ENCODE measurements around the gene AKR1D1. TPM values are rescaled to one million over a fixed set of nuclear protein-coding genes. Genes with fewer than 3 reads are reported as not detected.
"Not testable (repeated sequence)": the region's sequence is repeated elsewhere in the genome, so short reads cannot be mapped to it uniquely, and the experiment has no call there.

AKR1D1 gene
- total RNA-seq, 1 experiment from 2014 or later, result not detected

GRCh38 chr7:138120140-138120827, 44.0 kb downstream of the AKR1D1 start:
- no peak for DNase-seq (ENCODE audit: low spot score)

DNA sequence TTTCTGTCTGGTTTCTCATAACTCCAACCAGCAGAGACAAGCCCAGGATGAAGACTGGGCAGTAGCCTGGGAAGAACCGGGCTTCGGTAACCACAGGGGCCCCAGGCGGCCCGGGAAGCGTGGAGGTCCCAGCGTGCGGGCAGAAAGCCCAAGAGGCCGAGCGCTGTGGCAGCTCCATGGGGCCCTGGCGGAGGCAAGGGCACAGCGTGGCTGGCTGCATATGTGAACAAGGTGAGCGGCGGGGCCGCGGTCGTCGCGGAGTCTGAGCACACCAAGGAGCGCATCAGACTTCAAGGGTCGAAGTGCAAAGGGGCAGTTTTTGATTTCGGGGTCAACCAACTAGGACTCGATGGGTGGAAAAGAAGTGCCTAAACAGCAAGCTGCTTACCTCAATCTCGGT, 45.9 kb downstream of the AKR1D1 start:
- no peak for DNase-seq (ENCODE audit: low spot score)

DNA sequence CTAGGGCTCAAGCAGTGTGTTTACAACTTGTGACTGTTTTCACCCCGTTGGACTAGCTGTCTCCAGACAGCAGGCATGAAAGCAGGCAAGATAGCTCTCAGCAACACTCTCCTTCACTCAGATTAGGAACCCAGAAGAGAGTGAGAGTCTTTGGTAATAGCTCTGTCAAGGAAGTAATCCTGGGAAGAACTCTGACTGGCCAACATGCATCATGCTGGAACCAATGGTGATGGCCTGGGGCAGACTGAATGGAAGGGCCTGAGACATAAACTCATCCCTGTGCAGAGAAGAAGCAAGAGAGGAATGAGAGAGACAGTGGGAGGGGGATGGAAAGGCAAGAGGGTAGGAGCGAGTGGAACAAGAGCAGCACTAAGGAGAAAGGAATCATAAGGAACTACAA, 48.9 kb downstream of the AKR1D1 start:
- no peak for DNase-seq (ENCODE audit: low spot score)

- DNase-seq (ENCODE audit: low spot score), result peak; percentile 21
Measured at GRCh38 chr7:138125598-138126111, 49.4 kb downstream of the AKR1D1 start.

GRCh38 chr7:138126928-138127327, 50.7 kb downstream of the AKR1D1 start:
- DNase-seq (ENCODE audit: low spot score), result no peak

DNA sequence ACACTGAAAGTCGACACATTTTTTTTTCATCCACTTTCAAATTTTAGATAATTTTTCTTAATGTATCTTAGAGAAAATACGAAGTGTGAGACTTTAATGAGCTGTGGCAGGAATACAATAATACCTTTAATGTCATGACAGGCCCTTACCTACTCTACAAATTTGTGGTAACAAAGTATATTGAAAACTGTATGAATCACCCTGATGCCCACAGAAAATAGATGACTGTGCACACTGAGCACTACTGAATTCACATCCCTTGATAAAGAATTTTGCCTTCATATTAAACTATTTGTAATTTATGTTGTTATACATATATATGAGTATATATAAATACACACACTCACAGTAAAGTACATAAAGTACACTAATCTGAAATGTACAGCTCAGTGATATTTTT, 51.7 kb downstream of the AKR1D1 start:
- DNase-seq (ENCODE audit: low spot score), result no peak

DNA sequence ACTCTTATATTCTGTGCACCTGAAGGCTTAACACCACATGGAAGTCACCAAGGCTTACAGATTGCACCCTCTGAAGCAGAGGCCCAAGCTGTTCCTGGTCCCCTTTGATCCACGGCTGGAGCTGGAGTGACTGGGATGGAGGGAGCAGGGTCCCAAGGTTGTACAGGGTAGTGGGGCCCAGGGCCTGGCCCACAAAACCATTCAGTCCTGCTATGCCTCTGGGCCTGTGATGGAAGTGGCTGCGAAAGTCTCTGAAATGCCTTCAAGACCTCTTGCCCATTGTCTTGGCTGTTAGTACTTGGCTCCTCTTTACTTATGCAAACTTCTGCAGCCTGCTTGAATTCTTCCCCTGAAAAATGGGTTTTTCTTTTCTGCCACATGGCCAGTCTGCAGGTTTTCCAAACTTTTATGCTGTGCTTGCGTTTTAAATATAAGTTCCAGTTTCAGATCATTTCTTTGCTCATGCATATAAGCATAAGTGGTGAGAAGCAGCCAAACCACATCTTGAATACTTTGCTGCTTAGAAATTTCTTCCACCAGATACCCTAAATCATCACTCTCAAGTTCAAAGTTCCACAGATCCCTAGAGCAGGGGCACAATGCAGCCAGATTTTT, 53.4 kb downstream of the AKR1D1 start:
- no peak for DNase-seq (ENCODE audit: low spot score)

DNA sequence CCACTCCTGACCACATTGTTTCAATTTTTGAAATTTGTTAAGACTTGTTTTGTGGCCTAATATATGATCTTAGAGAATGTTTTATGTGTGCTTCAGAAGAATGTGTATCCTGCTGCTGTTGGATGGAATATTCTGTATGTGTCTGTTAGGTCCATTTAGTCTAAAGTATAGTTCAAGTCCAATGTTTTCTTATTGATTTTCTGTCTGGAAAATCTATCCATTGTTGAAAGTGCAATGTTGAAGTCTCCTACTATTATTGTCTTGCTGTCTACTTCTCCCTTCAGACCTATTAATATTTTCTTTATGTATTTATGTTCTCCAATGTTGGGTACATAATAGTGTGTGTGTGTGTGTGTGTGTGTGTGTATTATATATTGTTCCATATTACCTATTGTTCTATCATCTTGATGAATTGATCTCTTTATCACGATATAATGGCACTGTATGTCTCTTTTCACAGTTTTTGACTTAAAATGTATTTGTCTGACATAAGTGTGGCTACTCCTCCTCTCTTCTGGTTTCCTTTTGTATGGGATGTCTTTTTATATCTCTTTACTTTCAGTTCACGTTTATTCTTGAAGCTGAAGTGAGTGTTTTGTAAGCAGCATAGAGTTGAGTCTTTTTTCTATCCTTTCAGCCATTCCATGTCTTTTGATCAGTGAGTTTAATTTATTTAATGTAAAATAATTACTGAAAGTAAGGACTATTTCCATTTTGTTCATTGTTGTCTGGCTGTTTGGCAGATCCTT, 61.3 kb downstream of the AKR1D1 start:
- DNase-seq (ENCODE audit: low spot score), result no peak

DNA sequence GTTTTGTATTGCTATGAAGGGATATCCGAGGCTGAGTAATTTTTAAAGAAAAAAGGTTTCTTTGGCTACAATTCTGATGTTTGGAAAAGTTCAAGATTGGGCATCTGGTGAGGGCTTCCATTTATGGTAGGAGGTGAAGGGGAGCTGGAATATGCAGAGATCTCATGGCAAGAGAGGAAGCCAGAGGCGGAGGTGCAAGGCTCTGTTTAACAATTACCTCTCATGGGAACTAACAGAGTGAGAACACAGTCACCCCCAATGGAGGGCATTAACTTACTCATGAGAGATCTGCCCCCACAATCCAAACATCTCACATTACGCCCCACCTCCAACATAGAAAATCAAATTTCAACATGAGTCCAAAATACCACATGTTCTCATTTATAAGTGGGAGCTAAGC, 62.0 kb downstream of the AKR1D1 start:
- no peak for DNase-seq (ENCODE audit: low spot score)

DNA sequence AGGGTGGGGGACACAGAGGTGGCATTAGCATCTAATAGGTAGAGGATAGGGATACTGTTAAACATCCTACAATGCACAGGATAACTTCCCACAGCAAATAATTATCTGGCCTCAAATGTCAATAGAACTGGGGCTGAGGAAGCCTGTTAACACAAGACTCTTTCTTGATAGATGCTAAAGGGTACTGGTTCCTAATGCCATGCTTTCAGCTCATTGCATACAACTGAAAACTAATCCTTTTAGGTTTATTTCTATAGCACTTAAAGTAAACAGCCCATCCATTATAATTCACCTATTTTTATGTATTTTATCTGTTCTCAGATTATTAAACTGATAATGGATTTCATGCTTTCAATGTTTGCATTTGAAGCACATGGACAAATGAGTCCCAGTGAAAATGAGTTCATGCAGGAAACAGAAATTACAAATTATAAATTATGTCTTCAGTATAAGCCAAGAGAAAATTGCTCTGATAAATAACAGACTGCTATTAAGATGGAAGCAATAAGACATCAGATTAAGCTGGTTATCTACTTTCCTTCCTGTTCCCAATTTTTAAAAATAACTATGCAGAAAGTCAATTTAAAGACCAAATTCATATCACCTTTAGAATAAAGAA, 66.4 kb downstream of the AKR1D1 start:
- DNase-seq (ENCODE audit: low spot score), result no peak

- no peak for DNase-seq (ENCODE audit: low spot score)
Measured at GRCh38 chr7:138144958-138145357, 68.7 kb downstream of the AKR1D1 start.

- not testable (repeated sequence) for DNase-seq (ENCODE audit: low spot score)
Measured at GRCh38 chr7:138146221-138146620, 70.0 kb downstream of the AKR1D1 start.

DNA sequence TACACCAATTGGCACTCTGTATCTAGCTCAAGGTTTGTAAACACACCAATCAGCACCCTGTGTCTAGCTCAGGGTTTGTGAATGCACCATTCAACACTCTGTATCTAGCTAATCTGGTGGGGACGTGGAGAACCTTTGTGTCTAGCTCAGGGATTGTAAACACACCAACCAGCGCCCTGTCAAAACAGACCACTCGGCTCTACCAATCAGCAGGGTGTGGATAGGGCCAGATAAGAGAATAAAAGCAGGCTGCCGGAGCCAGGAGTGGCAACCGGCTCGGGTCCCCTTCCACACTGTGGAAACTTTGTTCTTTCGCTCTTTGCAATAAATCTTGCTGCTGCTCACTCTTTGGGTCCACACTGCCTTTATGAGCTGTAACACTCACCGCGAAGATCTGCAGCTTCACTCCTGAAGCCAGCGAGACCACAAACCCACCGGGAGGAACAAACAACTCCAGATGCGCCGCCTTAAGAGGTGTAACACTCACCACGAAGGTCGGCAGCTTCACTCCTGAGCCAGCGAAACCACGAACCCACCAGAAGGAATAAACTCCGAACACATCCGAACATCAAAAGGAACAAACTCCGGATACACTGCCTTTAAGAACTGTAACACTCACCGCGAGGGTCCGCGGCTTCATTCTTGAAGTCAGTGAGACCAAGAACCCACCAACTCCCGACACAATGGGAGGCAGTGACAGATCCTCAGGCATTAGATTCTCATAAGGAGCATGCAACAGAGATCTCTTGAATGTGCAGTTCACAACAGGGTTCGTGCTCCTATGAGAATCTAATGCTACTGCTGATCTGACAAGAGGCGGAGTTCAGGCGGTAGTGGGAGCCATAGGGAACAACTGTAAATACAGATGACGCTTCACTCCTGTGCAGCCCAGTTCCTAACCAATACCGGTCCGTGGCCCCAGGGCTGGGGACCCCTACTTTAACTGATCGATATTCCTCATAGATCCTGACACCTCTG, 70.8 kb downstream of the AKR1D1 start:
- not testable (repeated sequence) for DNase-seq (ENCODE audit: low spot score)

DNA sequence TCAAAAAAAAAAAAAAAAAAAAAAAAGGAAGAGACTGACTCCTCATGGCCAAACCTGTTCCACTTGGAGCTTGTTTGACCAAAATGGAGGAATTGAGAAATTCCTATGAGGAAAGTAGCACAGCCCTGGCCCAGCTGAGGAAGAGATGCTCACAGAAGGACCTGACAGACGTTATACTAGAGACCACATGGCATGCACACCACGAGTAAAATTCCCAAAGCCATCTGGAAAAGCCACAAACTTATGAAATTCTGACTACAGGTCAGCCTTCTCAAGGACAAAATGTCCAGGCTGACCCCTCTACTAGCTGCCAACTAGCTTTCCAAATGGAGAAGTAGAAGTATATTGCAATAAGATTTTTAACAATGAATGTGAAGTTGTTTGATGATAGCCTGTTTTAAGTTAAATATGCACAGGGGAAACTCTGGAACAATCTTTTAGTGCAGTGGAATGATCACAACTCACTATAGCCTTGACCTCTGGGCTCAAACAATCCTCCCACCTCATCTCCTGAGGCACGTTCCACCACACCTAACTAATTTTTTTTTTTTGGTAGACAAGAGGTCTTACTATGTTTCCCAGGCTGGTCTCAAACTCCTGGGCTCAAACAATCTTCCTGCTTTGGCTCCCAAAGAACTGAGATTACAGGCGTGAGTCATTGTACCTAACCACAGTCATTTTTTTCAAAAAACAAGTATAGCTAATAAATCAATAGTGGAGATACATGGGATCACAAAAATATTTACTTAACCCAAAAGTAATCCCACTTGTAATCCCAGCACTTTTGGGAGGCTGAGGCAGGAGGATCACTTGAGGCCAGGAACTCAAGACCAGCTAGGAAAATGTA, 75.7 kb downstream of the AKR1D1 start:
- no peak for DNase-seq (ENCODE audit: low spot score)

DNA sequence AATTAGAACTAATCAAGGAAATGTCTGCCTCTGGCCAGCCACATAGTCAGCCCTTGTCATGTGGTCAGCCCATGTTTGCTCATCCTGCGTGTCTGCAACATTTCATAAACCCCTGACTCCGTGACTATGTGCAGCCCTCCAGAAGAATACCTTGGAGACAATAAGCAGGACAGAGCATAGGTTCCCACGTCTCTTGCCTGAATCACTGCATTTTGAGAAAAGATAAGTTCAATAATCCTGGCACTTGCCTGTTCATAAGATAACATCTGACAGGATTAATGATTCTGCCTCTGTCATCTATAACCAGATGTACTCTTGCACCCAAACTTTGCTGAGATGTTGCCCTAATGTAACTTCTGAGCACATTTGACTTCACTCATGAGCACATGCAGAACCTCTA, 78.4 kb downstream of the AKR1D1 start:
- DNase-seq (ENCODE audit: low spot score), result no peak

GRCh38 chr7:138157702-138158101, 81.4 kb downstream of the AKR1D1 start:
- no peak for DNase-seq (ENCODE audit: low spot score)

DNA sequence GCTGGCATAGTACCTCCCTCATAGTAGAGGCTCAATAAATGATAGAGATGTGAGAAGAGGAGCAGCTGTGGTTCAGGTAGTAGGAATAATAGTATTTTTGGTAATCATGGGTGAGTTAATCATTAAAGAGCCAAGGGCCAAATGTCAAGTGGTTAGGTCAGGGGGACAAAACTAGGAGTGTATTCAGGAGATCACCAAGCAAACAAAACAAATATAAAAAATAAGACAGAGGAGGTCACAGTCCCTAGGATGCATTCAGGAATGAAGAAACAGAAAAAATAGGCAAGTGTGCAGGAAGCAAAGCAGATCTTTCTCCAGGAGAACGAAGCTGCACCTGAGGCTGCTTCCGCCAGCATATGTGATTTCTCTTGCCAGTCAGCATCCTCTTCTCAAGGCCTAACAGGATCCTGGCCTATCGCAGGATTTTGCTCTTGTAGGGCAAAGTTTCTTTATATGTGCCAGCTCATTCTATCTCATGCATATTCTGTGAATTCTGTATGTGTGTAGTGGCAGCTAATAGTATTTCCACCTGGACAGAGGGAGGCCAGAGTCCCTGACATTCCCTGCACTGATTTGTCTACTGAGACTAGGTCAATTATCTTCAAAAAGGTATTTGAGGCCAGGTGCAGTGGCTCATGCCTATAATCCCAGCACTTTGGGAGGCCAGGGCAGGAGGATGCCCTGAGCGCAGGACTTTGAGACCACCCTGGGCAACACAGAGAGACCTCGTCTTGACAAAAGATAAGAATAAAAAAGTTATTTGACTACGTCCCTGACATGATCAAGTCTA, 82.7 kb downstream of the AKR1D1 start:
- no peak for DNase-seq (ENCODE audit: low spot score)

- peak; percentile 96 for DNase-seq (ENCODE audit: low spot score)
Measured at GRCh38 chr7:138161600-138162081, 85.4 kb downstream of the AKR1D1 start.

- DNase-seq (ENCODE audit: low spot score), result no peak
Measured at GRCh38 chr7:138162236-138162635, 86.0 kb downstream of the AKR1D1 start.
